WERI-Rb-1 (cell line): ENCODE data around the gene MOSPD2.

Experiments
- DNase-seq: peaks from one replicate; pipeline ENCODE4 v3.0.0-alpha.2; 2020
- H3K27ac ChIP-seq: fragments of 250-450 bp; sonication (Bioruptor Pico); 2 replicates; pipeline ENCODE4 v1.5.1; 2020; ENCODE audit warnings: mild to moderate bottlenecking, moderate library complexity
- H3K27me3 ChIP-seq: fragments of 250-450 bp; sonication (Bioruptor Pico); 2 replicates; pipeline ENCODE4 v1.5.1; 2021; ENCODE audit warnings: mild to moderate bottlenecking, low read depth, moderate library complexity; ENCODE audit not compliant: insufficient read depth, severe bottlenecking
- H3K36me3 ChIP-seq: fragments of 250-450 bp; sonication (Bioruptor Pico); 2 replicates; pipeline ENCODE4 v1.5.1; 2020; ENCODE audit warnings: mild to moderate bottlenecking, moderate library complexity
- H3K4me3 ChIP-seq: 2 replicates; pipeline ENCODE4 v1.5.1; 2011; ENCODE audit warnings: low read depth, mild to moderate bottlenecking, control low read depth, low read length
- H3K9me3 ChIP-seq: fragments of 250-450 bp; sonication (Bioruptor Pico); 2 replicates; pipeline ENCODE4 v1.5.1; 2021; ENCODE audit warnings: mild to moderate bottlenecking, moderate library complexity; ENCODE audit not compliant: severe bottlenecking
- CTCF ChIP-seq: IDR thresholded peaks from 2 replicates; pipeline ENCODE4 v1.5.1; 2011; ENCODE audit warnings: low read depth, mild to moderate bottlenecking, control low read depth, inconsistent platforms, low read length

The MOSPD2 gene

GRCh38 chrX:14934423-14934822, 61.2 kb downstream of the MOSPD2 start:
- Histone ChIP-seq H3K9me3 (no peaks in the 10 kb centered on the region), H3K4me3 (no peak overlapping the region), H3K27me3 (peaks cover 11% of the 10 kb centered on the region), H3K27ac (no peak overlapping the region), H3K36me3 (no peaks in the 10 kb centered on the region)
- no peak for DNase-seq
- no peak for TF ChIP-seq CTCF

DNA sequence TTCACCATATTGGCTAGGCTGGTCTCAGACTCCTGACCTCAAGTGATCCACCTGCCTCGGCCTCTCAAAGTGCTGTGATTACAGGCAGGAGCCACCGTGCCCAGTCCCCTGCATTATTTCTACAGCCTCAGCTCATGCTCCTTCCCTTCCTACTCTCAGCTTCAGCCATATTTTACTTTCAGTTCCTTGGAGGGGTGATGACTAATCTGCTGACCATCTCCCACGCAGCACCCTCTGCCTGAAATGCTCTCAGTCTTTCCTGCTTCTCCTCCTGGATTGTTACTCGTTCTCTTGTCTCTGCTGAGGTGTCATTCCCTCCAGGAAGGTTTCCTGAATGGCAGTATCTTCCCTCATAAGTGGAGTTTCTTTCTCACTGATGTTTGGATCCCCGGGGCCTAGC, 63.3 kb downstream of the MOSPD2 start:
- Histone ChIP-seq H3K36me3 (no peaks in the 10 kb centered on the region), H3K4me3 (no peak overlapping the region), H3K9me3 (no peaks in the 10 kb centered on the region), H3K27ac (no peak overlapping the region), H3K27me3 (peaks cover 7% of the 10 kb centered on the region)
- DNase-seq = no peak
- no peak for TF ChIP-seq CTCF

GRCh38 chrX:14939644-14940043, 66.4 kb downstream of the MOSPD2 start:
- Histone ChIP-seq H3K27me3 (peaks cover 15% of the 10 kb centered on the region), H3K4me3 (no peak overlapping the region), H3K36me3 (no peaks in the 10 kb centered on the region), H3K27ac (no peak overlapping the region), H3K9me3 (no peaks in the 10 kb centered on the region)
- DNase-seq = no peak
- no peak for TF ChIP-seq CTCF

GRCh38 chrX:14941301-14941700, 68.1 kb downstream of the MOSPD2 start:
- Histone ChIP-seq H3K9me3 (no peaks in the 10 kb centered on the region), H3K27ac (no peak overlapping the region), H3K4me3 (no peak overlapping the region), H3K27me3 (peaks cover 11% of the 10 kb centered on the region), H3K36me3 (no peaks in the 10 kb centered on the region)
- no peak for DNase-seq
- no peak for TF ChIP-seq CTCF

DNA sequence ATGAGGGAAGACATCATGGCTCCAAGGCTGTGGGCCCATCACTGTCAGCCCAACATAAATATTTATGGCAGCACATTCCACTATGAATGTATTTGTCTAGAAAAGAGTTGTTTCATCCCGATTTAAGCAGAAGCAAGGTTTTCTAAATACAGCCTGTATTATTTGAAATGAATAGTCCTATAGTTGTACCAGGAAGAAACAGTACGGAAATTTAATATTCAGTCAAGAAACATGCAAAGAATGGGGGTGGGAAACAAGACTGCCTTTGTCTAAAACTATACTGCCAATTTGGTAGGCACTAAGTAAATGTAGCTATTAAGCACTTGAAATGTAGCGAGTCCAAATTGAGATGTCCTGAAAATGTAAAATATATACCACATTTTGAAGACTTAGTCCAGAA, 69.1 kb downstream of the MOSPD2 start:
- TF ChIP-seq CTCF = no peak
- H3K36me3 ChIP-seq = no peaks in the 10 kb centered on the region
- DNase-seq = no peak
- peaks cover 12% of the 10 kb centered on the region for H3K27me3 ChIP-seq
- no peak overlapping the region for H3K27ac ChIP-seq
- no peak overlapping the region for H3K4me3 ChIP-seq
- H3K9me3 ChIP-seq = no peaks in the 10 kb centered on the region

DNA sequence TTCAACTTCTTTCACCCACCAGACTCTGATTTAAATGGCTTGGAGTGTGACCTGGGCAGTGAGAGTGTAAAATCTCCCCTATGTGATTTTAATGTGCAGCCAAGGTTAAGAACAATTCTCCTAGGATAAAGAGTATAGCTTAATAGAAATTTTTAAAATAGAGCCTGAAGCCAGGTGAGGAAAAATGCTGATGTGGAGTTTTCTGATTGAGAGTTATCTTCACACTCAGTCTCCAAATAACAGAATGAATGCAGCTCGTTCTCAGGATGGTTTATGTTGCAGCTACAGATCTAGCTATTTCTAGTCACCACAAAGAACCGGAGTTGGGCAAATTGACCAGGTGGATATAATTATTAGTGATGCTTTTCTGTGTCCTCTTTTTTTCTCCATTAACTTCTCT, 70.7 kb downstream of the MOSPD2 start:
- Histone ChIP-seq H3K36me3 (no peaks in the 10 kb centered on the region), H3K9me3 (no peaks in the 10 kb centered on the region), H3K27me3 (peaks cover 17% of the 10 kb centered on the region), H3K4me3 (no peak overlapping the region), H3K27ac (no peak overlapping the region)
- no peak for DNase-seq
- TF ChIP-seq CTCF = no peak
